ENCODE measurements around the gene COL4A3. TPM values are rescaled to one million over a fixed set of nuclear protein-coding genes. Genes with fewer than 3 reads are reported as not detected.

The COL4A3 gene
- total RNA-seq, 1 donor = 2.4 TPM

DNA sequence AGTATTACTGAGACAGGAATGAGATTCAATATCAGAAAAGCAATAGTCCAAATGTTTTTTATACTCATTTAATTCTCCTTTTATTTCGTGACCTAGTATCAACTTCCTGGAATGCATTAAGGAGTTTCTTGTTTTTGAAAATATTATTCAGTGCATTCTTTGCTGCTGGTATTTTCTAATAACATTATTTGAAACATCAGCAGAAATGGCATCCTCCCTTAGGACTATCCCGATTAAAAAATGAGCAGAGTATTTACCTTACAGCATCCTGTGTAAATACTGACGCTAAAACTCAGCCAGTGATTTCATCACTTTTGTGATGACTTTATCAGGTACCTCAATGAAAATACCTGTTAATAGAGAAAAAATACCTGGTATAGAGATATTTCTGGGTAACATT is 16.3 kb downstream of the COL4A3 start:
- H3K4me3 ChIP-seq (ENCODE audit: low read length) = no peak overlapping the region
- H3K9me3 ChIP-seq (ENCODE audit: low read depth, low read length) = no peaks in the 10 kb centered on the region
- no peaks in the 10 kb centered on the region for H3K4me1 ChIP-seq (ENCODE audit: insufficient read depth, low read length)
- H3K27me3 ChIP-seq (ENCODE audit: insufficient read depth, low read length) = no peaks in the 10 kb centered on the region

DNA sequence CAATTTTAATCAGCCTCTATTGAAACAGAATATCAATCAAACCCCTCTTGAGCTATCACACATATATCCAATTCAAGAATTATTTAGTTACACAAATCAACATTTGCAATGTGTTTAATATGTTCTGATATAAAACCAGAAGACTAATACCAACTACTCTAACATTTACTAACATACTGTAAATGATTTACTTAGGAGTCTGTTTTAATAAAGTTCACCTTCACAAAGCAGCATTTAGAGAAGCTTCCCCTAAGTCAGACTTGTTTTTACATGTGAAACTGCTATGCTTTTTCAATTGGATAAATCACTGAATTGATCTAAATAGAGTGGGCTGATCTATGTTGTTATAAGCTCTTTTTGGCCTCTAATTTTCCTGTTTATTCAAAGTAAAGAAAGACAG is 18.3 kb downstream of the COL4A3 start:
- Histone ChIP-seq H3K4me1 (ENCODE audit: insufficient read depth, low read length) (no peaks in the 10 kb centered on the region), H3K9me3 (ENCODE audit: low read depth, low read length) (no peaks in the 10 kb centered on the region), H3K27me3 (ENCODE audit: insufficient read depth, low read length) (no peaks in the 10 kb centered on the region), H3K4me3 (ENCODE audit: low read length) (no peak overlapping the region)

DNA sequence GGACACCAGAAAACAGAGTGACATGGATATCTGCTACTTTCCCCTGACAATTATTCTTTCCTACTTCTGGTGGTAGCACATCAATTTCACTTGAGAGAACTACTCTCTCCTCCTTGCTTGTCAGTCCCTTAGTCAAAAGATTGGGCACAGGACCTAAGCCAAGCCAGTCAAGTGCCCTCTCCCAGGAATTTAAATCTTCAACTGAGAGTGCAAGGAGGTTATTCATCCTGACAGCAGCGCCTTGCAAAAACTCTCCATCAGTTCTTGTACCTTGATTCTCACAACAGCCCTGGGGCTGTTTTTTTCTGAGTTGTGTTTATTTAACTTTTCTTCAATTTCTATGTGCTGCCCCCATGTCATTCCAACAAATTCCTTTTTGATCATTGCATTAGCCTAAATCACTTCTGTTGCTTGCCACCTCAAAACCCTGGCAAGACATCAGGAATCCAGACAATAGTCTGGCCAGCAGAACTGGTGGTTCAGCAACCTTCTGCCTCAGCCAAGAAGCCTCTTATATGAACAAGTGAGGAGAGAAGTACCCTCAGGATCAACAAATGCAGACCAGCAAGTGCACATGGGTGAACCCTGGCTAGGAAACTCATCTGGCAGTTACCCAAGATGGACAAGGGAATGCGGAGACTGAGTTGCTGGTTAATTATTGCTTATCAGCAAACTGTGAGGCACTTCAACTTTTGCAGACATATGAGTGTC is 19.4 kb downstream of the COL4A3 start:
- H3K27me3 ChIP-seq (ENCODE audit: insufficient read depth, low read length) = no peaks in the 10 kb centered on the region

DNA sequence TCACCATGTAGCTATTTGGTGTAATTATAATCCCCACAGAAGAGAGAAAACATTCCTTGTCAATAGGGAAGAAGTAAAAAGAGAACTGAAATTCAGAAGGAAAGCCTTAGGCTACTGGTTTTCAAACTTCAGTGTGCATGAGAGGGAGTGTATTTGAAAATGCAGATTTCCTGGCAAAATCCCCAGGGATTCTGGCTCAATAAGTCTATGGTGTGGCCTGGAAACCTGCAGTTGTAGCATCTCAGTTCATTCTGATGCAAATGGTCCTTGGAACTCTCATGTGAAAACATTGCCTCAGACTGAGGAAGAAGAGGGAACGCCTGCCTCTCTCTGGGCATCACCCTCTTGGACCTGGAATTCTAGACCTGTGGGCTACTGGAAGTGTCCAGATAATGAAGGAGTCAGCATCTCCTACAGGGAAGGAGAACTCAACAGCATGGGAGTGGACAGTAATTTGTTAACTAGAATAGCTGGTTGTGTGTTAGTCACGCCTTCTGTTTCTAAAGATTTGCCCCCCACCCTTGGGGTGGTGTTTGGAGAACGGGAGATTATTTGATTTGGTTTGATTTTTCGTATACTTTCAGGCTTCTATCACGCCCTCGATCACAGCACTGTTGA is 21.3 kb downstream of the COL4A3 start:
- H3K4me3 ChIP-seq (ENCODE audit: low read length) = no peak overlapping the region
- no peaks in the 10 kb centered on the region for H3K9me3 ChIP-seq (ENCODE audit: low read depth, low read length)
- H3K4me1 ChIP-seq (ENCODE audit: insufficient read depth, low read length) = no peaks in the 10 kb centered on the region
- peaks cover 5% of the 10 kb centered on the region for H3K27me3 ChIP-seq (ENCODE audit: insufficient read depth, low read length)

More for the DNA sequence above, 19.4 kb downstream of the COL4A3 start:
- Histone ChIP-seq H3K4me3 (ENCODE audit: low read length) (no peak overlapping the region), H3K9me3 (ENCODE audit: low read depth, low read length) (no peaks in the 10 kb centered on the region), H3K4me1 (ENCODE audit: insufficient read depth, low read length) (no peaks in the 10 kb centered on the region)

DNA sequence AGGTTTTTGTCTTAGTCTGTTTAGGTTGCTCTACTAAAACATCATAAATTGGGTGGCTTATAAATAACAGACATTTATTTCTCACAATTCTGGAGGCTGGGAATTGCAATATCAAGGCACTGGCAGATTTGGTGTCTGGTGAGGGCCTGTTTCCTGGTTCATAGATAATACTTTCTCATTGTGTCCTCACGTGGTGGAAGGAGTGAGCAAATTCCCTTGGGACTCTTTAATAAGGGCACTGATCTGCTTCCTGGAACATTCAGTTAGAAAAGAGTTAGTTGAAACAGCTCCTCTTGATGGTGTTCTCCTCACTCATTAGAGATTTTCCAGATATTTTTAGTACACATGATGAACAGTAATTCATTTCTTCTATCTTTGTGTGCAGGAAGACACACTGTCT is 22.3 kb downstream of the COL4A3 start:
- H3K9me3 ChIP-seq (ENCODE audit: low read depth, low read length) = no peaks in the 10 kb centered on the region
- H3K4me1 ChIP-seq (ENCODE audit: insufficient read depth, low read length) = no peaks in the 10 kb centered on the region
- H3K4me3 ChIP-seq (ENCODE audit: low read length) = no peak overlapping the region
- H3K27me3 ChIP-seq (ENCODE audit: insufficient read depth, low read length) = peaks cover 5% of the 10 kb centered on the region

DNA sequence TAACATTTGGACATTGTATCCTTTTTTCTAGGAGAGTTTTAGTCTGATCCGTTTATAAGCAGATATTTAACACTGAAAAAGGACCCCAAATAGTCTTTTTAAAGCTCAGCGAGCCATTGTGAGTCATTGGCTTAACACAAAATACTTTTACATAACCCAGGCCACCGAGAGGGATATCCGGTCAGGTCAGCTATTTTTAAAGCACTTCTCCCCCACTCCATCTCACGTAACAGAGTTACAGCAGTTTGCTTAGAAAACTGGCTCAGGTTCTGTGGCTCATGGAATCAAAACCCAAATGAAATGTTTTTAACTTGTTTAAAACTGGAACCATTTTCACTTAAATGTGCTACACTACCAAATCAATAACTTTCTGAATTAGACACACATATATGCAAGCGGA is 23.9 kb downstream of the COL4A3 start:
- H3K4me3 ChIP-seq (ENCODE audit: low read length) = no peak overlapping the region
- no peaks in the 10 kb centered on the region for H3K9me3 ChIP-seq (ENCODE audit: low read depth, low read length)
- peaks cover 5% of the 10 kb centered on the region for H3K27me3 ChIP-seq (ENCODE audit: insufficient read depth, low read length)
- no peaks in the 10 kb centered on the region for H3K4me1 ChIP-seq (ENCODE audit: insufficient read depth, low read length)

DNA sequence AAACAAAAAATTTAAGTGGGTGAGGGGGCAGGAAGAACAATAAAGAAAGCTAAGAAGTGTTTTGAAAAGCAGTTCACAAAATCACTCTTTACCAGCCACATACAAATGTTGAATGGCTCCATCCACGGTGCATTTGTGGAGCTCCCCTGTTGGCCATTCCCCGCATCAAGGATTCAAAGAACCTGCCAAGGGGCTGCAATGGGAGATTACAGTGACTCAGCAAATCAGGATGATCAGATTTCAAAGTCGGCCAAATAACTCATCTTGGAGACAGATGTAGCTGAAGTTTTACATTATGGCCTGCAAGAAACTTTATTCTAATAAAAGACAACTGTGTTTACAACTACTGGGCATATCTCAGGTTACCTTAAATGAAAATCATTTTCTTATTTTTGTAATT is 26.9 kb downstream of the COL4A3 start:
- peaks cover 5% of the 10 kb centered on the region for H3K27me3 ChIP-seq (ENCODE audit: insufficient read depth, low read length)
- no peaks in the 10 kb centered on the region for H3K4me1 ChIP-seq (ENCODE audit: insufficient read depth, low read length)
- no peaks in the 10 kb centered on the region for H3K9me3 ChIP-seq (ENCODE audit: low read depth, low read length)
- H3K4me3 ChIP-seq (ENCODE audit: low read length) = no peak overlapping the region

DNA sequence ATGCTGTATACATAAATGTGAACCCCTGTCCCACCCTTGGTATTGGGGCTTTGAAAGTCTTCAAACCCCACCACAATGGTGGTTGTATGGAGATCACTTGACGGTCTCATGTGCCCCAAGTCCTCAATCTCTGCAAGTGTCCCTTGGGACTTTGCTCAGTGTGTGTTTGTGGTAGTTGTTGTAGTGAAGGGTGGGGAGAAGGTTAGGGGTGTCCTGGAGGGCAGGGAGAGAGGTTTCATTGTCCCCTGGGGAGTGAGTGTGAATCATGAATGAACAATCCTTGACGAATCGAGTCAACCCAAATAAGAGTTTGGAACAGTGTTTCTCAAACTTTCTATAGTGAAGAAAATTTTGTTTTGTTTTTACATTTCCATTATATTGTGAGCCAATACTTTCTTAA is 28.1 kb downstream of the COL4A3 start:
- Histone ChIP-seq H3K4me1 (ENCODE audit: insufficient read depth, low read length) (no peaks in the 10 kb centered on the region), H3K4me3 (ENCODE audit: low read length) (no peak overlapping the region)

DNA sequence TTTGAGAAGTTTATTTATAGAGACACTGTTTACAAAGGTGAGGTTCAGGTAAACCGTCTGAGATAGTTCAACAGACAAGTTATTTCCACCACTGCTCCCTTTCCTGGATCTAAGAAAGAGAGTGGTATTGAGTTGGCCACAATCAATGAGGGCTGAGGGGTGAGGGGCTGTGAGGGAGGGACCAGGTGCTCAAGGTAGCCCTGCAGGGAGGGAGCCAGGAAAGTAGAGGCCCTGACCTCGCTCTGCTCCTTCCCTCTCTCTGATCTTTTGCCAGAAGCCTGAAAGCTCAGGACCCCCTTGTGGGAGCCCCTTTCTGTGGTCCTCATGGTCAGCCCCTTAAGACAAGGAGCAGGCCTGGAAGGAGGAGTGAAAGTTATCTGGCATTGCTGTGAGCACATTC is 29.8 kb downstream of the COL4A3 start:
- Histone ChIP-seq H3K4me1 (ENCODE audit: insufficient read depth, low read length) (no peaks in the 10 kb centered on the region), H3K9me3 (ENCODE audit: low read depth, low read length) (no peaks in the 10 kb centered on the region), H3K27me3 (ENCODE audit: insufficient read depth, low read length) (peaks cover 5% of the 10 kb centered on the region), H3K4me3 (ENCODE audit: low read length) (no peak overlapping the region)

More for the DNA sequence above, 28.1 kb downstream of the COL4A3 start:
- H3K27me3 ChIP-seq (ENCODE audit: insufficient read depth, low read length) = peaks cover 5% of the 10 kb centered on the region
- no peaks in the 10 kb centered on the region for H3K9me3 ChIP-seq (ENCODE audit: low read depth, low read length)

DNA sequence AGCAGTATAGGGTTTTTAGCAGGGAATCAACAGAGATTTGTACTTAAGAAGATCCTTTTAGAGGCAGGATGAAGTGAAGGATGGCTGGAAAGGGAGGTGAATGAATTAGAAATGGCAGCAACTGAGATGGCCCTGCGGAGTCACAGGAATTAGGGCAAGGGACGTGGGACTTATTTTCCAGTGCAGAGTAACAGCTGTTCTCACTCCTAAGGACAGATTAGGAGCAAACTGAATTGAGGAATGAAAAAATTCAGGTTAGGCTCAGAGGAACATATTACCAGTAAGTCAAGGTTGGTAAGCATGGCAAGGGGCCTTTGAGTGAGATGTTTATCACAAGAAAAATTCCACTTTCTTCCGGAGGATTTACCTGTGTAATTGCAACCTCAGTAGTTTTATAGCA is 34.4 kb downstream of the COL4A3 start:
- Histone ChIP-seq H3K4me3 (ENCODE audit: low read length) (no peak overlapping the region), H3K4me1 (ENCODE audit: insufficient read depth, low read length) (no peaks in the 10 kb centered on the region), H3K27me3 (ENCODE audit: insufficient read depth, low read length) (no peaks in the 10 kb centered on the region), H3K9me3 (ENCODE audit: low read depth, low read length) (no peaks in the 10 kb centered on the region)

DNA sequence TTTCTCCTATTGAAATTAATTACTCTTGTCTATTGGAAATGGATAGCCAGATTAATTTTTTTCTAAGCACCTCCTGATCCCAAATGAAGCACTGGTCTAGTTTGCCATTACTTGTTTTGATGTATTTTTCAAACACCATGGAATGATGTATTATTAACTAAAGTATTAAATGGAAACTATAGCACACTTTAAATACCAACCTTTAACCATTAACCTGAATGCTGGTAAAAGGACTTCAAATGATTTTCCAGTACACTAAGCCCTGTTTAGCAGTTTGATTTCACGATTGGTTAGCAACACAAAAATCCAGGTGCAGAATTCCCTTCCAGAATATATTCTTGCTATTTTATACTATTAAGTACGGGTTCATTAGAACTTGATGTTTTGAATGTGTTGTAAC is 37.3 kb downstream of the COL4A3 start:
- H3K4me1 ChIP-seq (ENCODE audit: insufficient read depth, low read length) = no peaks in the 10 kb centered on the region
- peaks cover 2% of the 10 kb centered on the region for H3K27me3 ChIP-seq (ENCODE audit: insufficient read depth, low read length)
- H3K4me3 ChIP-seq (ENCODE audit: low read length) = no peak overlapping the region
- no peaks in the 10 kb centered on the region for H3K9me3 ChIP-seq (ENCODE audit: low read depth, low read length)

DNA sequence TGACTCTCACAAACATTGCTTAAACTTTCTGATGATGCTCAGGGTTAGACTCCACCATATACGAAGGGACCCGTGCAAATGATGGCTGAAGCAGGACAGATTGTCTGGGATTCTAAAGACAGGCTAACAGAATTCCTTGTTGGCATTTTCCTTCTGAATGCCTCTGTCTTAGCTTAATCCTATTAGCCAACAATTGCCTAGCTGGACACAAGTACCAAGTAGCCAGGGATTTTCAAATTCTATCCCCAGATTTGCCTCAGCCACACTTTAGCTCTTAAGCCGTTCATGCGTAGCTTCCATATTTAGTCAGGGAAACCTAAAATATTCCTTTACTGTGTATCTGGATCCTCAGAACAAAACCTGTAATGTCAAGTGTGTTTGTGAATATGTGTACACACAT is 40.0 kb downstream of the COL4A3 start:
- Histone ChIP-seq H3K9me3 (ENCODE audit: low read depth, low read length) (no peaks in the 10 kb centered on the region), H3K27me3 (ENCODE audit: insufficient read depth, low read length) (peaks cover 2% of the 10 kb centered on the region), H3K4me3 (ENCODE audit: low read length) (no peak overlapping the region)

DNA sequence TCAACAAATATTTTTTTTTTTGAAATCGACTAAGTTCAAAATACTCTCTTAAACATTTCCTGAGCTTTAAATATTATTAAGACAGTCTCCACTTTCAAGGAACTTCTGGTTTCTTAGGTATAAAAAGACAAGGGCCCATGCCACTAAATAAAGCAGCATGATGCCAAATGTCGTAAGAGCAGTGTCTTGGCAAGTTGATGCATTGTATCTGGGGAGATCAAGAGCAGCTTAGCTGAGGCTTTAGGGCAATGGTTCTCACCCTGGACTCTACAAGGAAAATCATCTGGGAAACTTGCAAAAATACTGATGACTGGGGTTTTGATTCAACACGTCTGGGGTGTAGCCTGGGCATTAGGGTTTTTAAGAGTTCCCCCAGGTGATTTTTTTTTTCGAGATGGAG is 41.3 kb downstream of the COL4A3 start:
- Histone ChIP-seq H3K9me3 (ENCODE audit: low read depth, low read length) (no peaks in the 10 kb centered on the region), H3K4me1 (ENCODE audit: insufficient read depth, low read length) (no peaks in the 10 kb centered on the region), H3K4me3 (ENCODE audit: low read length) (no peak overlapping the region), H3K27me3 (ENCODE audit: insufficient read depth, low read length) (peaks cover 2% of the 10 kb centered on the region)

More for the DNA sequence above, 40.0 kb downstream of the COL4A3 start:
- H3K4me1 ChIP-seq (ENCODE audit: insufficient read depth, low read length) = no peaks in the 10 kb centered on the region

DNA sequence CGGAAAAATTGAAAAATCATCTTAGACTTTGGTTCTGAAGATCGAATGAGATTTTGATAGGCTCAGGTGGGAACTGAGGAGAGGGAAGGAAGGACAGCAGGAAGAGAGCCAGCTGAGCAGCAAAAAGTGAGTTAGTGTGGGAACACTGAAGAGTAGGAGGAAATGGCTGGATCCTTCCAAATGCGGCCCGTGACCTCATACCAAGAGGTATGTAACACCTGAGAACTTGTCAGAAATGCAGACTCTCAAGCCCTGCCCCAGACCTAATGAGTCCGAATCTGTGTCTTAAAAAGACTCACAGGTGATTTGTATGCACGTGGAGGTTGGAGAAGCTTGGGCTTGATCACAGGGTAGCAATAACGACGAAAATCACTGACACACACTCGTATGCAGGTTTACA is 42.0 kb downstream of the COL4A3 start:
- Histone ChIP-seq H3K9me3 (ENCODE audit: low read depth, low read length) (no peaks in the 10 kb centered on the region), H3K27me3 (ENCODE audit: insufficient read depth, low read length) (peaks cover 2% of the 10 kb centered on the region), H3K4me3 (ENCODE audit: low read length) (no peak overlapping the region), H3K4me1 (ENCODE audit: insufficient read depth, low read length) (no peaks in the 10 kb centered on the region)

DNA sequence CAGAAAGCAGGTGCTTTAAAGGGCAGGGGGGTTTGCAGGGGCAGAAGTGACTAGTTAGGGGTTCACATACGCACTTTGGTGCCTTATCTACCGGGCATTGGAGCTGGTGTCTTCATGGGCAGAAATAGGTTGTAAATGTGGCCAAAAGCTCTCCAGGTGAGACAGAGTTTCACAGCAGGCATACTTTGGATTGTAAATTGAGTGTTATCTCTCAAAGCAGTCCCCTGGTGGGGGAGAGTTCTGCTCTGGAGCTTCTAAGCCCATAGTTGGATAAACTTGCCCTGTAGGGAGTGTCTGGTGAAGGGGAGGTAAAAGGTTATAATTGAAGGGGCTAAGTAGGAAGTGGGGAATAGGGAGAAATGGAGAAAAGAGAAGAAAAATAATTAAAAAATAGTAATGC is 43.1 kb downstream of the COL4A3 start:
- no peaks in the 10 kb centered on the region for H3K9me3 ChIP-seq (ENCODE audit: low read depth, low read length)

DNA sequence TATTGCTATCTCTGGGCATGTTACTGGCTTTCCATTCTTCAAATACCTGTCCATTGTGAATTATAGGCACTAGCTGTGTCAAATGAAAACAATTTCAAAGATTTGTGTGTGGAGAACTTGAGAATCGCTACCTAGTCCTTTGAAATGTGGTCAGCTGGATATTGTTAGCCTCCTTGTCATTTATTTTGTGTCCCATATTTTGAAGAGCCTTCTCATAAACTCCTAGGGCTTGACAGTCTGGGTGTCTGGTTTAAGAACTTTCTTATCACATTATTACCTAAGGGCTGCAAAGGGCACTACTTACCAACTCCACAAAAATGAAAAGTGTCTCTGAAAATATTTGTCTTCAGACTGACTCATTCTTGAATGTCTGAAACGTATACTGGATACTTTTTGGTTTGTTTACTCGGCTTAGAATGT is 50.2 kb downstream of the COL4A3 start:
- Histone ChIP-seq H3K4me3 (ENCODE audit: low read length) (no peak overlapping the region), H3K4me1 (ENCODE audit: insufficient read depth, low read length) (no peaks in the 10 kb centered on the region), H3K9me3 (ENCODE audit: low read depth, low read length) (no peaks in the 10 kb centered on the region), H3K27me3 (ENCODE audit: insufficient read depth, low read length) (no peaks in the 10 kb centered on the region)

More for the DNA sequence above, 43.1 kb downstream of the COL4A3 start:
- Histone ChIP-seq H3K4me3 (ENCODE audit: low read length) (no peak overlapping the region), H3K27me3 (ENCODE audit: insufficient read depth, low read length) (peaks cover 2% of the 10 kb centered on the region), H3K4me1 (ENCODE audit: insufficient read depth, low read length) (no peaks in the 10 kb centered on the region)
